Neural progenitor cell (in vitro differentiated cells): ENCODE results near the gene CNTNAP4. TPM values are rescaled to one million over a fixed set of nuclear protein-coding genes. Genes with fewer than 3 reads are reported as not detected.

Experiments used
- DNase-seq: peaks from one replicate; pipeline ENCODE4 v3.0.0-alpha.2; 2016; ENCODE audit warnings: low spot score
- H2AFZ ChIP-seq: fragments of 200-600 bp; sonication (generic); replicated peaks from 2 replicates; pipeline ENCODE4 v1.6.1; 2016; ENCODE audit warnings: antibody characterized with exemption
- H3F3A ChIP-seq: fragments of 200-600 bp; sonication (generic); 2 replicates; pipeline ENCODE4 v1.6.1; 2016; ENCODE audit warnings: antibody characterized with exemption, low read depth
- H3K27ac ChIP-seq: fragments of 200-600 bp; sonication (generic); 2 replicates; pipeline ENCODE4 v1.5.1; 2016; ENCODE audit warnings: mild to moderate bottlenecking
- H3K27me3 ChIP-seq: fragments of 200-600 bp; sonication (generic); 2 replicates; pipeline ENCODE4 v1.6.1; 2016; ENCODE audit warnings: mild to moderate bottlenecking, moderate library complexity
- H3K36me3 ChIP-seq: fragments of 200-600 bp; sonication (generic); 2 replicates; pipeline ENCODE4 v1.5.1; 2016
- H3K4me1 ChIP-seq: fragments of 200-600 bp; sonication (generic); 2 replicates; pipeline ENCODE4 v1.6.1; 2016; ENCODE audit warnings: mixed run types
- H3K4me2 ChIP-seq: fragments of 200-600 bp; sonication (generic); 2 replicates; pipeline ENCODE4 v1.6.1; 2016
- H3K4me3 ChIP-seq: fragments of 200-600 bp; sonication (generic); 2 replicates; pipeline ENCODE4 v1.5.1; 2016
- H3K79me2 ChIP-seq: fragments of 200-600 bp; sonication (generic); 2 replicates; pipeline ENCODE4 v1.6.1; 2016; ENCODE audit warnings: low read depth
- H3K9ac ChIP-seq: fragments of 200-600 bp; sonication (generic); 2 replicates; pipeline ENCODE4 v1.6.1; 2016
- H3K9me3 ChIP-seq: fragments of 200-600 bp; sonication (generic); 2 replicates; pipeline ENCODE4 v1.5.1; 2016; ENCODE audit warnings: low read depth
- H4K20me1 ChIP-seq: fragments of 200-600 bp; sonication (generic); 2 replicates; pipeline ENCODE4 v1.6.1; 2016; ENCODE audit warnings: low read depth
- H3K27ac Mint-ChIP-seq: 3 replicates; pipeline ENCODE4 v1.8.0; 2021; ENCODE audit warnings: mixed read lengths
- H3K27me3 Mint-ChIP-seq: 2 replicates; pipeline ENCODE4 v1.8.0; 2022; ENCODE audit warnings: low read depth, mild to moderate bottlenecking, inconsistent platforms, moderate library complexity, mixed read lengths; ENCODE audit not compliant: insufficient read depth
- H3K36me3 Mint-ChIP-seq: 3 replicates; pipeline ENCODE4 v1.8.0; 2021; ENCODE audit warnings: mixed read lengths
- H3K4me1 Mint-ChIP-seq: 3 replicates; pipeline ENCODE4 v1.8.0; 2021; ENCODE audit warnings: mixed read lengths
- H3K4me3 Mint-ChIP-seq: 3 replicates; pipeline ENCODE4 v1.8.0; 2021; ENCODE audit warnings: mild to moderate bottlenecking, moderate library complexity, mixed read lengths
- H3K9me3 Mint-ChIP-seq: 3 replicates; pipeline ENCODE4 v1.8.0; 2020; ENCODE audit warnings: mixed read lengths
- CTCF ChIP-seq: fragments of 200-600 bp; sonication (generic); IDR thresholded peaks from 2 replicates; pipeline ENCODE4 v1.5.1; 2017; ENCODE audit warnings: antibody characterized with exemption, mild to moderate bottlenecking
- EZH2 ChIP-seq: fragments of 200-600 bp; sonication (generic); IDR thresholded peaks from 2 replicates; pipeline ENCODE4 v1.6.1; 2017; ENCODE audit warnings: antibody characterized with exemption, mild to moderate bottlenecking, moderate library complexity
- EZH2phosphoT487 ChIP-seq: fragments of 200-600 bp; sonication (generic); IDR thresholded peaks from 2 replicates; pipeline ENCODE4 v1.6.1; 2017; ENCODE audit warnings: antibody characterized with exemption
- total RNA-seq: library from RNA; depleted of rRNA; stranded (reverse); fragments of >200 nt; gene quantifications from 2 replicates; pipeline ENCODE4 v1.2.3, GENCODE V29; 2015; ENCODE audit warnings: low replicate concordance

The CNTNAP4 gene
- total RNA-seq, 1 donor from 2014 or later = 0.41 TPM

GRCh38 chr16:76235426-76235825, 41.8 kb upstream of the CNTNAP4 start:
- H3K79me2 ChIP-seq = no peaks in the 10 kb centered on the region
- no peak overlapping the region for H3K27ac Mint-ChIP-seq
- H3K4me2 ChIP-seq = no peak overlapping the region
- no peak overlapping the region for H3K4me3 Mint-ChIP-seq
- H3K27ac ChIP-seq = no peak overlapping the region
- no peak overlapping the region for H2AFZ ChIP-seq
- H3K4me1 ChIP-seq = no peaks in the 10 kb centered on the region
- H3K27me3 Mint-ChIP-seq = peaks cover 4% of the 10 kb centered on the region
- DNase-seq = no peak
- H3K36me3 Mint-ChIP-seq = no peaks in the 10 kb centered on the region
- no peaks in the 10 kb centered on the region for H3K27me3 ChIP-seq
- no peaks in the 10 kb centered on the region for H3F3A ChIP-seq
- no peaks in the 10 kb centered on the region for H3K36me3 ChIP-seq
- H4K20me1 ChIP-seq = no peaks in the 10 kb centered on the region
- TF ChIP-seq CTCF = no peak
- H3K9ac ChIP-seq = no peak overlapping the region
- no peaks in the 10 kb centered on the region for H3K9me3 Mint-ChIP-seq
- H3K4me3 ChIP-seq = no peak overlapping the region
- no peaks in the 10 kb centered on the region for H3K9me3 ChIP-seq
- H3K4me1 Mint-ChIP-seq = no peaks in the 10 kb centered on the region

- no peak overlapping the region for H3K27ac Mint-ChIP-seq
- Histone ChIP-seq H3K9me3 (no peaks in the 10 kb centered on the region), H4K20me1 (no peaks in the 10 kb centered on the region), H3K27ac (no peak overlapping the region), H3K79me2 (no peaks in the 10 kb centered on the region), H3K4me2 (no peak overlapping the region), H3F3A (no peaks in the 10 kb centered on the region), H3K9ac (no peak overlapping the region), H3K4me1 (no peaks in the 10 kb centered on the region), H3K36me3 (no peaks in the 10 kb centered on the region), H2AFZ (no peak overlapping the region), H3K27me3 (no peaks in the 10 kb centered on the region), H3K4me3 (no peak overlapping the region)
- peaks cover 4% of the 10 kb centered on the region for H3K27me3 Mint-ChIP-seq
- TF ChIP-seq EZH2phosphoT487 (no peak), EZH2 (no peak), CTCF (no peak)
- no peaks in the 10 kb centered on the region for H3K9me3 Mint-ChIP-seq
- no peak overlapping the region for H3K4me3 Mint-ChIP-seq
- no peak for DNase-seq
- H3K4me1 Mint-ChIP-seq = peaks cover 9% of the 10 kb centered on the region
- no peaks in the 10 kb centered on the region for H3K36me3 Mint-ChIP-seq
Observed at GRCh38 chr16:76237471-76237870, 39.7 kb upstream of the CNTNAP4 start.

- Mint-ChIP-seq H3K27me3 (peaks cover 6% of the 10 kb centered on the region), H3K36me3 (no peaks in the 10 kb centered on the region), H3K9me3 (no peaks in the 10 kb centered on the region), H3K4me3 (no peak overlapping the region), H3K4me1 (peaks cover 9% of the 10 kb centered on the region), H3K27ac (no peak overlapping the region)
- Histone ChIP-seq H3F3A (no peaks in the 10 kb centered on the region), H3K9me3 (no peaks in the 10 kb centered on the region), H3K9ac (no peak overlapping the region), H3K36me3 (no peaks in the 10 kb centered on the region), H3K4me2 (no peak overlapping the region), H3K4me1 (no peaks in the 10 kb centered on the region), H3K79me2 (no peaks in the 10 kb centered on the region), H3K4me3 (no peak overlapping the region), H3K27ac (no peak overlapping the region), H4K20me1 (no peaks in the 10 kb centered on the region), H2AFZ (no peak overlapping the region), H3K27me3 (no peaks in the 10 kb centered on the region)
- no peak for DNase-seq
- no peak for TF ChIP-seq EZH2phosphoT487
- TF ChIP-seq CTCF = no peak
- TF ChIP-seq EZH2 = no peak
Observed at GRCh38 chr16:76241755-76242154, 35.4 kb upstream of the CNTNAP4 start.

- no peaks in the 10 kb centered on the region for H3K9me3 ChIP-seq
- DNase-seq = no peak
- Mint-ChIP-seq H3K36me3 (no peaks in the 10 kb centered on the region), H3K4me3 (no peak overlapping the region), H3K27me3 (peaks cover 2% of the 10 kb centered on the region), H3K4me1 (peaks cover 9% of the 10 kb centered on the region), H3K9me3 (peaks cover 2% of the 10 kb centered on the region), H3K27ac (no peak overlapping the region)
- H3K79me2 ChIP-seq = no peaks in the 10 kb centered on the region
- H3K9ac ChIP-seq = no peak overlapping the region
- H3K36me3 ChIP-seq = no peaks in the 10 kb centered on the region
- no peaks in the 10 kb centered on the region for H3K27me3 ChIP-seq
- H4K20me1 ChIP-seq = no peaks in the 10 kb centered on the region
- H3K4me1 ChIP-seq = no peaks in the 10 kb centered on the region
- H3K27ac ChIP-seq = no peak overlapping the region
- no peak overlapping the region for H3K4me2 ChIP-seq
- H3F3A ChIP-seq = no peaks in the 10 kb centered on the region
- no peak overlapping the region for H3K4me3 ChIP-seq
- TF ChIP-seq EZH2 (no peak), EZH2phosphoT487 (no peak)
- H2AFZ ChIP-seq = no peak overlapping the region
Observed at GRCh38 chr16:76243620-76244019, 33.6 kb upstream of the CNTNAP4 start.
